HAP-1 (cell line): ENCODE data around the gene VIPR2.

Source experiments
- DNase-seq, 2 experiments: peaks; one replicate each; pipeline ENCODE4 v3.0.0-alpha.2; 2016 to 2020; ENCODE audit warnings: low spot score in 2 of 2
- H3K27me3 ChIP-seq: fragments of 250-450 bp; sonication (Bioruptor Pico); 2 replicates; pipeline ENCODE4 v1.5.1; 2020; ENCODE audit warnings: low read depth, mild to moderate bottlenecking, moderate library complexity
- H3K36me3 ChIP-seq: fragments of 250-450 bp; sonication (Bioruptor Pico); replicated peaks from 2 replicates; pipeline ENCODE4 v1.5.1; 2020; ENCODE audit warnings: mild to moderate bottlenecking
- H3K4me1 ChIP-seq: fragments of 250-450 bp; sonication (Bioruptor Pico); 2 replicates; pipeline ENCODE4 v1.5.1; 2020; ENCODE audit warnings: mild to moderate bottlenecking
- H3K4me3 ChIP-seq: fragments of 250-450 bp; sonication (Bioruptor Pico); 2 replicates; pipeline ENCODE4 v1.5.1; 2020; ENCODE audit warnings: mild to moderate bottlenecking, moderate library complexity
- H3K9me3 ChIP-seq: fragments of 250-450 bp; sonication (Bioruptor Pico); 2 replicates; pipeline ENCODE4 v1.5.1; 2020; ENCODE audit warnings: mild to moderate bottlenecking, moderate library complexity
- in situ Hi-C: fragments of 300-500 bp; cut with MboI; formaldehyde crosslinking; loops from 3 replicates; pipeline ENCODE4 v1.14.3; 2020; ENCODE audit warnings: low sequenced_read_pairs, inconsistent platforms, mixed read lengths

VIPR2 gene

DNA sequence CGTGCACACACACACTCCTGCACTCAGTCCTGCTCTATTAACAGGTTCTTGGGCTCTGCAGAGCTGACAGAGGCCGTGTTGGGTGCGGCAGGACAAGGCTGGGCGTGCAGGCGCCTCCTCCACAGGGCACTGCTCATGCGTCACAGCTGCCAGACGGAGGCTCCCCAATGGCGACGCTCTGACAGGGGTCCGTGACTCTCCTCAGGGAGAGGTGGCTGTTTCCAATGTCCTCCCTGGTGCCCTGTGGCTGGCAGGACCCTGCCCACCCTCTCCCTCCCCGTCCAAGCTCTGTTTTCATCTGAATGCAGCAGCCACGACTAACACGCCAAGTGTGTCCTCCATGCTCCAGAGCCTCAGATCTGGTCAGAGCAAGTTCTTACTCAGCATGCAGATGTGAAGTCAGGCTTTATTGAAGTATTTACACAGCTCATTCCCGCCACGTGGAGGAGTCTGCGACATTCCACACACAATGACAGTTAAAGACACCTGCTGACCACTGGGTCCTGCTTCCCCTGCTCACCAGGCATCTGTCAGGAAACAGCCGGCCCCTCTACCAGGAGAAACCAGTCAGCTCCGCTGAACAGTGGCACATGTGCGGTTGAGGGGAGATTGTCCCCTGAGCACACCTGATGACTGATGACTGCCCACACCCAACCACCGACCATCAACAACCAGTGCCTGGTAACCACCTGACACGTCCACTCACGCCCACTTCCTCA is 116.7 kb downstream of the VIPR2 start:
- Histone ChIP-seq H3K9me3 (no peaks in the 10 kb centered on the region), H3K36me3 (no peaks in the 10 kb centered on the region), H3K27me3 (no peaks in the 10 kb centered on the region), H3K4me3 (no peak overlapping the region), H3K4me1 (no peaks in the 10 kb centered on the region)
- in situ Hi-C loops = no loop called here
- DNase-seq = peak in 1 of 2 experiments; percentile 4

DNA sequence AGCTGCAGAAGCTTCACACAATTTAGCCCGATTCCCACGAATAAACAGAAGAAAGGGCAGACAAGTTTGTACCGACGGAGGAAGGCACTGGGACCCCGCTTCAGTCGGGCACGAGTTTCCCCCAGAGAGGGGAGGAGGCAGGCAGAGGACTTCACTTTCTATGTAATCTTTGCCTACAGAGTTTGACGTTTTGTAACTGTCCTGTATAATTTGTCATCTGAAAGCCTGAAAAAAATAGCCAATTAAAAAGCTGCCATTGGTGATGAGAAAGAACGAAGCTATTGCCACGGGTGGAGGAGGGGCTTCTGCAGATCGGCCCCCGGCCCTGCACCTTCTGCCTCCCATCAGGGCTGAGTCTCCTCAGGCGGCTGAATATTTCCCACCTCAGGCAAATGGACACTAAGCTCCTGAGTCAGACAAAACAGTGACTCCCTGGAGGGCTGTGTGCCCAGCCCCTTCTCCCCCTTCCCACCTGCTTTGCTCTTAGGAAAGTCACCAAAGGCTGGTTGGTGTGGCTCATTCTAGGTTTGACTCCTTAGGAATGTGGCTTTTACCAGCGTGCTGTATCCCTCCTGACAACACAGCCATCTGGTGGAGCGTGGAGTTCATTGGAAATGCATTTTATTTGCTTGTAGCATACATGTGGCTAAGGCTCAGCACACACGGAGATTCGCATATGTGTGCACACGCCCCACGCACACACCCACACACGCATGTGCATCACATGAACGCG is 117.4 kb downstream of the VIPR2 start:
- in situ Hi-C loops = no loop called here
- H3K4me1 ChIP-seq = no peaks in the 10 kb centered on the region
- no peak overlapping the region for H3K4me3 ChIP-seq
- H3K36me3 ChIP-seq = no peaks in the 10 kb centered on the region
- no peaks in the 10 kb centered on the region for H3K27me3 ChIP-seq
- DNase-seq = peak in 1 of 2 experiments; percentile 4
- no peaks in the 10 kb centered on the region for H3K9me3 ChIP-seq

DNA sequence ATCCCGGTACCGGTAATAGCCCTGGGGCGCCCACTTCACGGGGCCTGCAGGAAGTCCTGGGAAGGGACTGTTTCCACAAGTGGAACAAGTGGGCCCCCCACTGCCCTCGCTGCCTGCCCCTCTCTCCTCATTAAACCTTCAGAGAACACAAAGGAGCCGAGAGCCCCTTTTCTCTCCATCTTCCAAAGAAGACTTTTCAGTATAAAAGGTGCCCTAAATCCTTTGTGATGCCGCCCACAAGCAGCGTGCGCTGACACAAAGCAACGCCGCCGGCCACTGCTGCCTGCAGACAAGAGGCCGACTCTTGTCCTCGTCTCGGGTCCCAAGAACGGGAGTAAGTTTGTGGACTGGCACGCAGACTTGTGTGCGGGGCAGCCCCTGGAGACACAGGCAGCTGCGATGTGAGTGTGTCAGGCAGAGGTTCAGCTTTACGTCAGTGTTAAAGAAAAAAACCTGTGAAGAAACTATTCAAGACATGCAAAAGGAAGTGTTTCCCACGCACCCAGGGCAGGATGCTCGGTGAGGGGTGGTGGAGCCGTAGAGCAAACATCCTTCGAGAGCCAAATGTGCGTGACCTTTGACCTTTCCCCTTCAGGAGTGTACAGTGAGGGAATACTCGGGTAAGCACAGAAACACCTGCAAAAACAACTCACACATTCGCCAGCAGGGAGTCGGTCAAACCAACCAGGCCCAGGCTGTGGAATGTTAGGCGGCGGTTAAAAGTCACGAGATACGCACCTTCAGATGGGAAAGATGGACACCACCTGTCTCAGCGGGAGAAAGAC is 118.2 kb downstream of the VIPR2 start:
- H3K9me3 ChIP-seq = no peaks in the 10 kb centered on the region
- in situ Hi-C loops = no loop called here
- no peaks in the 10 kb centered on the region for H3K27me3 ChIP-seq
- H3K36me3 ChIP-seq = no peaks in the 10 kb centered on the region
- H3K4me3 ChIP-seq = no peak overlapping the region
- no peaks in the 10 kb centered on the region for H3K4me1 ChIP-seq
- DNase-seq = peak in 1 of 2 experiments; percentile 12

DNA sequence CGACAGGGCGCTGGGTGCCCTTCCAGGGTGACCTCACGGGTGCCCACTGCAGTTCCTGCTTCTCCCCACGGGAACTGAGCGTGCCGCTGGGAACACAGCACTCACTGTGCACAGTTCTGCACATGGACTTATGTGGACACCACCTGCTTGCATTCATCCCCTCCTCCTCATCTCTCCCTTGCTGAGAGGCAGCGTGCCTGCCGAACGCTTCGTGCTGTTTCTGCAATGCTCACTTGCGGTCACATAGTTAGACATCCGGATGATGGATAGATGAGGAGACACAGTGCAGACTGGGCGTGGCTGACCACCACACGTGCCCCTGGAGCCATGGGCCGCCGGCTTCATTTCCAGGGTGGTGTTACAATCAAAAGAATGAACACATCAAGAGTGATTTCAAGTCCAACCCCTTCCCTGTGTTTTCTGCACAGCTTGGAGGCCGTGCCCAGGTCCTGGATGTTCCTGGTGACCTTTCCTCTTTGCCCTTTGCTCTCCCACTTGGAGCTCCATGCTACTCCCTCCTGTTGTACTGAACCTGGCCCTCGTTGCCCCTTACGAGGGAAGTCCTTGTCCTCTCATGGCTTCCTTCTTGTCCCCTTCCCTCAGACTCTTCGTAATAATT is 119.4 kb downstream of the VIPR2 start:
- Histone ChIP-seq H3K4me3 (no peak overlapping the region), H3K36me3 (no peaks in the 10 kb centered on the region), H3K4me1 (no peaks in the 10 kb centered on the region), H3K9me3 (no peaks in the 10 kb centered on the region), H3K27me3 (no peaks in the 10 kb centered on the region)
- in situ Hi-C loops = no loop called here
- no peak for DNase-seq

DNA sequence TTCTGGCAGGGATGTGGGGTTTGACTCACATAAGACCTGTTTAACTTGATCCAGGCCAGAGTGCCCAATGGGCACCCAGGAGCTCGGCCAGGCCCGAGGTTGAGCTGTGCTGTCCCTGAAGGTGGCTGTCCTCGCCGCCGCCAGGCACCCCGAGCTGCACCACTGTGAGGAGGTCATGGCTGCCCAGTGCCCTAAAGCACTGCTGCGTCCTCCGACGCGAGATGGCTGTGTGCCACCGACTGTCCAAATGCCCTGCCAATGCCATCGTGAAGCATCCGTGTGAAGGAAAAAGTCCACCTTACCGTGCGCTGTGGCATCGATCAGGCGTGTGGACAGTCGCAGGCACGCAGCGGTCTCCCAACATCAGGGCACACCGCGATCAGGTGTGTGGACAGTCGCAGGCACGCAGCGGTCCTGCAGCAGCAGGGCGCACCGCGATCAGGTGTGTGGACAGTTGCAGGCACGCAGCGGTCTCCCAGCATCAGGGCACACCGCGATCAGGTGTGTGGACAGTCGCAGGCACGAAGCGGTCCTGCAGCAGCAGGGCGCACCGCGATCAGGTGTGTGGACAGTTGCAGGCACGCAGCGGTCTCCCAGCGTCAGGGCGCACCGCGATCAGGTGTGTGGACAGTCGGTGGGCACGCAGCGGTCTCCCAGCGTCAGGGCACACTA is 120.3 kb downstream of the VIPR2 start:
- Histone ChIP-seq H3K4me1 (no peaks in the 10 kb centered on the region), H3K27me3 (no peaks in the 10 kb centered on the region)
- in situ Hi-C loops = no loop called here

DNA sequence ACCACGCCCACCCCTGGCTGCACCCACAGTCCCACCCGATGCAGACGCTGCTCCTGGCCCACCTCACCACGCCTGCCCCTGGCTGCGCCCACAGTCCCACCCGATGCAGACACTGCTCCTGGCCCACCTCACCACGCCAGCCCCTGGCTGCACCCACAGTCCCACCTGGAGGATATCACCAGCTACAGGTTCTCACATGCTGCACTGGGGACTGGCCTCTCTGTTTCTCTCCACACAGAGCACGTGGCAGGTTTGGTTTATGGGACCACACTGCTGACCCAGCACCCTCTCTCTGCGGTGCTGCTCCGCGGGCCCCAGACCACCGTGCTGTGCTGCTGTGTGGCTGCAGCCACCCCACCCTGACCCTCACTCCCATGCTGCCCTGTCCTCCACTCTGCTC is 120.9 kb downstream of the VIPR2 start:
- Histone ChIP-seq H3K4me3 (no peak overlapping the region), H3K27me3 (no peaks in the 10 kb centered on the region), H3K4me1 (no peaks in the 10 kb centered on the region), H3K36me3 (no peaks in the 10 kb centered on the region), H3K9me3 (no peaks in the 10 kb centered on the region)
- no peak for DNase-seq
- in situ Hi-C loops = no loop called here

More for the DNA sequence above, 120.3 kb downstream of the VIPR2 start:
- H3K36me3 ChIP-seq = no peaks in the 10 kb centered on the region
- no peak for DNase-seq
- H3K9me3 ChIP-seq = no peaks in the 10 kb centered on the region
- no peak overlapping the region for H3K4me3 ChIP-seq

DNA sequence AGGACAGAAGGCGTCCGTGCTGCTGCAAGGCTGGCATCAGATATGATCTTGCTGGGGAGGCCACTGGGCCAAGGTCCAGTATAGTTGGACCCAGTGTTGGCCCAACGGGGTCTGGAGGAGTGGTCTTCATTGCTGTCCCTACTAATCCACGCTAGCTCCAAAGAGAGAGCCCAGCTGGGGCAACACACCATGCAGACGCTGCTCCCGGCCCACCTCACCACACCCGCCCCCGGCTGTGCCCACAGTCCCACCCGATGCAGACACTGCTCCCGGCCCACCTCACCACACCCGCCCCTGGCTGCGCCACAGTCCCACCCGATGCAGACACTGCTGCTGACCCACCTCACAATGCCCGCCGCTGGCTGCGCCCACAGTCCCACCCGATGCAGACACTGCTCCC is 121.5 kb downstream of the VIPR2 start:
- in situ Hi-C loops = no loop called here
- Histone ChIP-seq H3K4me3 (no peak overlapping the region), H3K36me3 (no peaks in the 10 kb centered on the region), H3K9me3 (no peaks in the 10 kb centered on the region), H3K27me3 (no peaks in the 10 kb centered on the region), H3K4me1 (no peaks in the 10 kb centered on the region)
- no peak for DNase-seq

DNA sequence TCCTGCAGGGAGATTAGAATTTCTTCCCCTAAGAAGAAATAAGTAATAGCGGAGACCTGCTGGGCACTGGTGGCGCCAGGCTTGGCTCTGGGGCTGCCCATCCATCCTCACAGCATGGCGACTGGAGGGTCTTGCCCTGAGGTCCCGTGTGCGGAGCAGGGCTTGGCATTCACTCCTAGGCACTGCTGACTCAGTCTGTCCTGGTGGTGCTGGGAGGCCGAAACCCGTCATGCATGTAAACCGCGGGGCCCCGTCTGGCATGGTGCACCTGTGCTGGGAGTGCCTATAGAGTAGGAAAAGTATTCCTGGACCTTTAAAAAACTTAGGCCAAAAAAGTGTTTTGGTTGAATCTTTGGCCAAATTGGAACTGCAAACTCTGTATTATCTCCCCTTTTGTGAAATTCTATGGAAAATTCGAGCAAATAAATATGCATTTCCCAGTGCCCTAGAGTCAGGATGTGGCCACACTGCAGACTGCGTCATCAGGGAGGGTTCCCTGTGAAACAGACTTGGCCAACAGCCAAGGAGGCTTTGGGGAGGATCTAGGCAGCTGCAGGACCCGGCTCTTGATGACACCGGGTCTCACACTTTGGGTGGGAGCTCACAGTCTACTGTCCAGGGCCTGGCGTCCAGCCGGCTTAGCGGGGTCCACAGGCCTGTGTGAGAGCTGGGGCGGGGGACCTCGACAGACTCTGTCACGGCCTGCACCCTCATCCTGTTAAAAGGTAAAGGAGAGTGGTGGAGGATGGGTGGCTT is 122.3 kb downstream of the VIPR2 start:
- Histone ChIP-seq H3K27me3 (no peaks in the 10 kb centered on the region), H3K9me3 (no peaks in the 10 kb centered on the region), H3K4me3 (no peak overlapping the region), H3K36me3 (no peaks in the 10 kb centered on the region), H3K4me1 (no peaks in the 10 kb centered on the region)
- no peak for DNase-seq
- in situ Hi-C loops = no loop called here

DNA sequence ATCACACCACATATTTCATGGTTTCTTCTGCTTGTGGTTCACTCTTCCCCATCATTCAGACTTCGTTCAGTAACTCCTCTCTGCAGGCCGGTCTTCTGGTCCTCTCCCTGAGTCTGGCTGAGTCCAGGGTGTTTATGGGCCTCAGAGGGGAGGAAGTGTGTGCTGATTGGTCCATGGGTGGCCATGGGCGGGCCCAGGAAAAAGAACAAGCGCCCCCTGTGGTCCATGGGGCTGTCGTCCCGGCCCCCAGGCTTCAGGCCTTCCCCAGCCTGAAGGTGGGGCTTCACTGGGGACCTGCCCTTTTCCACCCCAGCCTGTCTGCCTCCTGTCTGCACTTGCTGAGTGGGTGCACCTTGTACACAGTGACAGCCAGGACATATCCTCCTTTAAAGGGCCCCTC is 123.7 kb downstream of the VIPR2 start:
- no peaks in the 10 kb centered on the region for H3K9me3 ChIP-seq
- H3K27me3 ChIP-seq = no peaks in the 10 kb centered on the region
- no peak overlapping the region for H3K4me3 ChIP-seq
- DNase-seq = no peak
- no peaks in the 10 kb centered on the region for H3K4me1 ChIP-seq
- no peaks in the 10 kb centered on the region for H3K36me3 ChIP-seq
- in situ Hi-C loops = no loop called here

DNA sequence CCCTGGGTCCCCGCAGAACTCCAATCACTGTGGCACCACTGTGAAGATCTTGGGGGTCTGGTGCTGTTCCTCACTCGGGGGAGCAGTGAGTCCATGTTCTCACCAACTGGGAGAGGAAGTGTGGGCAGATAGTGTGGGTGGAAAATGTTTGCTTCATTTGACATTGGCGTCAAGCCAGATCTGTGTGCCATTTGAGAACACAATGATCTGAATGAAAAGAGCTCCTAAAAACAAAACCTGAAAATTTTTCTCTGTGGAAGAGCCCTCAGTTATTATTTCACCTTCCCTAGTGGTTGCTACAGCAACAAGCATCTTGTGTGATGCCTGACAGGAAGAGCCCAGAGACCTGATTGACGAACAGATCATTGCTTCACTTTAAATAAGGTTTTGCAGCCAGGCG is 125.6 kb downstream of the VIPR2 start:
- no peak for DNase-seq
- Histone ChIP-seq H3K36me3 (no peaks in the 10 kb centered on the region), H3K4me3 (no peak overlapping the region), H3K4me1 (no peaks in the 10 kb centered on the region), H3K9me3 (no peaks in the 10 kb centered on the region), H3K27me3 (no peaks in the 10 kb centered on the region)
- in situ Hi-C loops = no loop called here

DNA sequence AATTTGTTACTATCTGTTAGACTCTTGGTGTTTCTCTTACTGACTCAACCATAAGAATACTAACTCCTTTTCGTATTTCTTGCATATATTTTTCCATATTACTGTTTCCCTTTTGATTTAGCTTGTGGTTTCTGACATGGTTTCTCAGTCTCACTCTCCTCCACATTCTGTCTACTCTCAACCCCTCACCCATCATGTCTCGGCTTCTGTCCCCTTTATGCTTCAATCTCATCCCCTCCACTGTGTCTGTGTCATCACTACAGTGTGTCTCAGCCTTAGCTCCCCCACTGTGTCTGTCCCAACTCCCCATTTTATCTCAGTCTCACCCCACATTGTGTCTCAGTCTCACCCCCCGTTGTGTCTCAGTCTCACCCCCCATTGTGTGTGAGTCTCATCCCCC is 126.9 kb downstream of the VIPR2 start:
- in situ Hi-C loops = no loop called here
- Histone ChIP-seq H3K27me3 (no peaks in the 10 kb centered on the region), H3K36me3 (no peaks in the 10 kb centered on the region), H3K9me3 (no peaks in the 10 kb centered on the region), H3K4me1 (no peaks in the 10 kb centered on the region), H3K4me3 (no peak overlapping the region)
- DNase-seq = no peak

DNA sequence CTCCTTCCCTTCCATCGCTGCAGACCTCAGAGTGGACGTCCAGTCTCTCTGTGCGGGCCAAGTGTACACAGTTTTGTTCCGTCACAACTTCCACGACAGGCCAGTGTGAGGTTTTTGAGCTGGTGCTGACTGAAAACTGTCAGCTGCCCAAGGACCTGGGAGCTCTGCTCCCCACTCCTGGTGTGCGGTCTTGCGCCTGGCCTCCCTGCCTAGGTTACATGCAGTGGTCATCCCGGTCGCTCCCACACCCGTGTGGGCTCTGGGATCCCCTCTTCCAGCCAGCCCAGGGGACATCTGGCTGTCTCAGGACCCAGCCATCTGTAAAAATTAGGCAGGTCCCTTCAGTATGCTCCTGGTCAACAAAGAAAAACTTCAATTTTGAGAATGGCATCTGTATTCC is 127.5 kb downstream of the VIPR2 start:
- no peaks in the 10 kb centered on the region for H3K4me1 ChIP-seq
- in situ Hi-C loops = no loop called here
- H3K9me3 ChIP-seq = no peaks in the 10 kb centered on the region
- no peak for DNase-seq
- no peak overlapping the region for H3K4me3 ChIP-seq
- no peaks in the 10 kb centered on the region for H3K36me3 ChIP-seq
- H3K27me3 ChIP-seq = no peaks in the 10 kb centered on the region

DNA sequence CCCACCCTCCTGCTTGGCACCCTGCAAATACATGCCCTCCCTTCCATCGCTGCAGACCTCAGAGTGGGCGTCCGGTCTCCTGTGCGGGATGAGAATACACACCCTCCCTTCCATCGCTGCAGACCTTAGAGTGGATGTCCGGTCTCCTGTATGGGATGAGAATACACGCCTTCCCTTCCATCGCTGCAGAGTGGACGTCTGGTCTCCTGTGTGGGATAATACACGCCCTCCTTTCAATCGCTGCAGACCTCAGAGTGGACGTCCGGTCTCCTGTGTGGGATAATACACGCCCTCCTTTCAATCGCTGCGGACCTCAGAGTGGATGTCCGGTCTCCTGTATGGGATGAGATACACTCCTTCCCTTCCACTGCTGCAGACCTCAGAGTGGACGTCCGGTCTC is 128.1 kb downstream of the VIPR2 start:
- no peak overlapping the region for H3K4me3 ChIP-seq
- H3K4me1 ChIP-seq = no peaks in the 10 kb centered on the region
- DNase-seq = no peak
- no peaks in the 10 kb centered on the region for H3K9me3 ChIP-seq
- no peaks in the 10 kb centered on the region for H3K36me3 ChIP-seq
- in situ Hi-C loops = no loop called here
- H3K27me3 ChIP-seq = no peaks in the 10 kb centered on the region
